DOHH2 (cell line): ENCODE data around the gene SAA2.

Experiments
- EZH2phosphoT487 ChIP-seq: fragments of 200-600 bp; sonication (generic); IDR thresholded peaks from 2 replicates; pipeline ENCODE4 v1.6.1; 2017; ENCODE audit warnings: borderline replicate concordance, mild to moderate bottlenecking, antibody characterized with exemption, low read length, moderate library complexity, mixed read lengths
- TF ChIP-seq, protein P1 (sequence below): fragments of 200-600 bp; sonication (generic); IDR thresholded peaks from one replicate; pipeline ENCODE4 v1.5.1; 2014; ENCODE audit warnings: antibody characterized with exemption, mild to moderate bottlenecking, low read depth, low read length; ENCODE audit not compliant: poor library complexity, severe bottlenecking

DNA sequence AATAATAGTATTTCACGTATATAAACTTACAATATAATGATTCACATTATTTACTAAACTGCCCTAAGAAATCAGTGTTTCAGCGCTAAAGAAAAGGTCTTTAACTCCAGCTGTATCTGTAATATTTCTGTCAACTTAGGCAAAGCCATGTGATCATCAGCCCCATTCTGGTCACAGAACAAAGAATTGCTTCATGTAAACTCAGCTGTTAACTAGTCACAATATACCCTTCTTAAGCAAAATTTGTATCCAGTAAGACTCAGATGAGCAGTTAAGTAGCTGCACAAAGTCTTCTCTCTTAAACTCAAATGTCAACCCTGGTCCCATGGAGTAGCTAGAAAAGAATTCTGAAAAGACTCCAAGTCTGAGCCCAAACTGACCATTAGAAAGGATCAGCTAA lies 46.8 kb upstream of the SAA2 start:
- TF ChIP-seq, protein P1, sequence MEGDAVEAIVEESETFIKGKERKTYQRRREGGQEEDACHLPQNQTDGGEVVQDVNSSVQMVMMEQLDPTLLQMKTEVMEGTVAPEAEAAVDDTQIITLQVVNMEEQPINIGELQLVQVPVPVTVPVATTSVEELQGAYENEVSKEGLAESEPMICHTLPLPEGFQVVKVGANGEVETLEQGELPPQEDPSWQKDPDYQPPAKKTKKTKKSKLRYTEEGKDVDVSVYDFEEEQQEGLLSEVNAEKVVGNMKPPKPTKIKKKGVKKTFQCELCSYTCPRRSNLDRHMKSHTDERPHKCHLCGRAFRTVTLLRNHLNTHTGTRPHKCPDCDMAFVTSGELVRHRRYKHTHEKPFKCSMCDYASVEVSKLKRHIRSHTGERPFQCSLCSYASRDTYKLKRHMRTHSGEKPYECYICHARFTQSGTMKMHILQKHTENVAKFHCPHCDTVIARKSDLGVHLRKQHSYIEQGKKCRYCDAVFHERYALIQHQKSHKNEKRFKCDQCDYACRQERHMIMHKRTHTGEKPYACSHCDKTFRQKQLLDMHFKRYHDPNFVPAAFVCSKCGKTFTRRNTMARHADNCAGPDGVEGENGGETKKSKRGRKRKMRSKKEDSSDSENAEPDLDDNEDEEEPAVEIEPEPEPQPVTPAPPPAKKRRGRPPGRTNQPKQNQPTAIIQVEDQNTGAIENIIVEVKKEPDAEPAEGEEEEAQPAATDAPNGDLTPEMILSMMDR: no peak
- no peak for TF ChIP-seq EZH2phosphoT487
